Neutrophil (primary cell): ENCODE measurements around the gene LGALS3BP.

Experiments
- H3K27ac ChIP-seq: fragments of 200-600 bp; sonication (generic); 2 replicates; pipeline ENCODE4 v1.5.1; 2016; ENCODE audit warnings: mild to moderate bottlenecking, moderate library complexity
- H3K27me3 ChIP-seq: fragments of 200-600 bp; sonication (generic); 2 replicates; pipeline ENCODE4 v1.6.0; 2016; ENCODE audit warnings: mild to moderate bottlenecking
- H3K36me3 ChIP-seq: fragments of 200-600 bp; sonication (generic); 2 replicates; pipeline ENCODE4 v1.5.1; 2017
- H3K4me1 ChIP-seq, 2 experiments: fragments of 200-600 bp in 1 of 2; sonication (generic) in 1 of 2; 1 replicate in 1 of 2; 2 replicates in 1 of 2; pipeline versions ENCODE4 v1.5.1 to v1.6.1; 2013 to 2016; ENCODE audit warnings: low read depth in 1 of 2, low read length in 1 of 2, mild to moderate bottlenecking in 1 of 2, moderate library complexity in 1 of 2; ENCODE audit not compliant: control insufficient read depth in 1 of 2, insufficient read depth in 1 of 2
- H3K4me3 ChIP-seq, 2 experiments: fragments of 200-600 bp in 1 of 2; sonication (generic) in 1 of 2; 1 replicate in 1 of 2; 2 replicates in 1 of 2; pipeline ENCODE4 v1.5.1; 2013 to 2016; ENCODE audit warnings: low read depth in 1 of 2, low read length in 1 of 2, mild to moderate bottlenecking in 1 of 2, moderate library complexity in 1 of 2
- H3K9me3 ChIP-seq: fragments of 200-600 bp; sonication (generic); 2 replicates; pipeline ENCODE4 v1.5.1; 2016
- TF ChIP-seq, protein P1 (sequence below): fragments of 200-600 bp; sonication (generic); IDR thresholded peaks from 2 replicates; pipeline ENCODE4 v1.5.1; 2016; ENCODE audit warnings: antibody characterized with exemption

The LGALS3BP gene

DNA sequence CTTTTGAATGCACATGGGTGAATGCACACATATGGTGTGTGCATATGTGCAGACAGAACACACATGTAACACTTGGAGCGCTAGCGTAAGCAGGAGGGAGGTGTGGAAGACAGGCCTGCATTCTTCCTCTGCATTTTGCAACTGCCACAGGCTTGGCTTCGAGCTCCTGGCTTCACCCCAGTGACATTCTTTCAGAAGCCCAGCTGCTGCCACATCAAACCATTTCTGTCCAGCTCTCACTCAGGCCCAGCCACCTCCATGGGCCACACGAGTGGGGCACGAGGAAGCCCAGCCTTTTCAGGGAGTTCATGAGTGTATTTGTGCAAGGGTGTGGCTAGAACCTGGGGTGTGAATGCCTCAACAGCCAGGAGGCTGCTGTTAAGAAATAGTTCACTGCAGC, 18.8 kb downstream of the LGALS3BP start:
- TF ChIP-seq, protein P1, sequence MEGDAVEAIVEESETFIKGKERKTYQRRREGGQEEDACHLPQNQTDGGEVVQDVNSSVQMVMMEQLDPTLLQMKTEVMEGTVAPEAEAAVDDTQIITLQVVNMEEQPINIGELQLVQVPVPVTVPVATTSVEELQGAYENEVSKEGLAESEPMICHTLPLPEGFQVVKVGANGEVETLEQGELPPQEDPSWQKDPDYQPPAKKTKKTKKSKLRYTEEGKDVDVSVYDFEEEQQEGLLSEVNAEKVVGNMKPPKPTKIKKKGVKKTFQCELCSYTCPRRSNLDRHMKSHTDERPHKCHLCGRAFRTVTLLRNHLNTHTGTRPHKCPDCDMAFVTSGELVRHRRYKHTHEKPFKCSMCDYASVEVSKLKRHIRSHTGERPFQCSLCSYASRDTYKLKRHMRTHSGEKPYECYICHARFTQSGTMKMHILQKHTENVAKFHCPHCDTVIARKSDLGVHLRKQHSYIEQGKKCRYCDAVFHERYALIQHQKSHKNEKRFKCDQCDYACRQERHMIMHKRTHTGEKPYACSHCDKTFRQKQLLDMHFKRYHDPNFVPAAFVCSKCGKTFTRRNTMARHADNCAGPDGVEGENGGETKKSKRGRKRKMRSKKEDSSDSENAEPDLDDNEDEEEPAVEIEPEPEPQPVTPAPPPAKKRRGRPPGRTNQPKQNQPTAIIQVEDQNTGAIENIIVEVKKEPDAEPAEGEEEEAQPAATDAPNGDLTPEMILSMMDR = no peak
- Histone ChIP-seq H3K27ac (no peak overlapping the region), H3K4me1 (peaks cover 0 to 3% of the 10 kb centered on the region in 2 experiments), H3K36me3 (no peaks in the 10 kb centered on the region), H3K27me3 (no peaks in the 10 kb centered on the region), H3K9me3 (no peaks in the 10 kb centered on the region), H3K4me3 (no peak overlapping the region)

DNA sequence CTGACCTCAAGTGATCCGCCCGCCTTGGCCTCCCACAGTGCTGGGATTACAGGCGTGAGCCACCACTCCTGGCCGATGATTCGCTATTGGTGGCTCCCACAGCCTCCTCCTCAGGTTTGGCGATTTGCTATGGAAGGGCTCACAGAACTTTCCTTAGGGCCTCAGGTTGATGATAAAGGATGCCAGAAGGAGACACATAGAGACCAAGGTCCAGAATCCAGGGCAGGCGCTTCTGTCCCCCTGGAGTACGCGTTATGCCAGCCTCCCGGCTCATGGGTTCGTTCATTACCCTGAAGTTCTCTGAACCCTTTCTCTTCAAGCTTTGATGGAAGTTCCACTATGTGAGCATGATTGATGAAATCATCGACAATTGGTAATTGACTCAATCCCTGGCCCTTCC, 19.9 kb downstream of the LGALS3BP start:
- no peaks in the 10 kb centered on the region for H3K9me3 ChIP-seq
- no peaks in the 10 kb centered on the region for H3K27me3 ChIP-seq
- TF ChIP-seq, protein P1 = no peak
- H3K4me1 ChIP-seq = peaks cover 0 to 3% of the 10 kb centered on the region in 2 experiments
- no peak overlapping the region for H3K4me3 ChIP-seq
- no peaks in the 10 kb centered on the region for H3K36me3 ChIP-seq
- no peak overlapping the region for H3K27ac ChIP-seq

DNA sequence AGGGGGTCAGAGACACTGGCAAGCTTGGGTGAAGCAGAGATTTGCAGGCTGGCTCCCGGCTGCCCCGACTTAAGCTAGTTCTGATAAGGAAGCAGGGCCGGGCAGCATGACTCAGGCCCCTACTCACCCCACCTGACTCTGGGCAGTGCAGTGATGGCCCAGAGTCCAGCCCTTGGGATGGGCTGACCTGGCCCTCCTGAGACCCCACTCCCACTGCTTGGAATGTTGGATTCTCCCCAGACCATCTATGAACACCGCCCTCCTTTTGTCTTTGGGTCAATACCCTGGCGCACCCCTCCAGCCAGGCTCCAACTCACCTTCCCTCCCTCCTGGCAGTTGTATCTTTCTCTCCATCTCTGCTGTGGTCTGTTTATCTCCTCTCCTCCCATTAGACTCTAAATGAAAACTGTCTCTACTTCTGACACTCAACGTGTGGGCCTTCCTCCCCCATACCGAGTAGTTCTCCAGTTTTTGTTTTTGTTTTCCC, 21.0 kb downstream of the LGALS3BP start:
- Histone ChIP-seq H3K4me3 (no peak overlapping the region), H3K4me1 (peaks cover 0 to 3% of the 10 kb centered on the region in 2 experiments), H3K27me3 (no peaks in the 10 kb centered on the region), H3K36me3 (no peaks in the 10 kb centered on the region), H3K27ac (no peak overlapping the region), H3K9me3 (no peaks in the 10 kb centered on the region)
- TF ChIP-seq, protein P1 = no peak

DNA sequence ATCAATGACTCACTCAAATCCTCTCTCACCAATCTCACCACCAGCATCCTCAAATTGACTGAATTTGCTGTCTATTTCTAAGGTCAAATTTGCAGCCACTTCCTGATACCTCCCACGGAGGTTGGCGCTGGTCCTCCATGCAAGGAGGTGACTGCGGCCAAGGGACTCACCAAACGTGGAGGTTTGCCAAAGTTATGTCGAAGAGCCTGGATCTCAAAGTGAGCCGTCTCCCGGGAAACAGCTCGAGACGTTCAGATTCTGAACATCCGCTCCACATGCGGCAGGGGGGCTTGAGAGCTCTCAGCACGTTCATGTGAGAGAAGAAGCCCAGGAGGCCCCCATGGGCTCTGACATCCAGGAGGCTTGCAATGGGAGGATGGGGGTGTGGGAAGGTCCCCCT, 22.6 kb downstream of the LGALS3BP start:
- no peak overlapping the region for H3K27ac ChIP-seq
- no peaks in the 10 kb centered on the region for H3K9me3 ChIP-seq
- no peaks in the 10 kb centered on the region for H3K36me3 ChIP-seq
- H3K27me3 ChIP-seq = no peaks in the 10 kb centered on the region
- H3K4me1 ChIP-seq = peaks cover 0 to 3% of the 10 kb centered on the region in 2 experiments
- TF ChIP-seq, protein P1 = no peak
- H3K4me3 ChIP-seq = no peak overlapping the region

DNA sequence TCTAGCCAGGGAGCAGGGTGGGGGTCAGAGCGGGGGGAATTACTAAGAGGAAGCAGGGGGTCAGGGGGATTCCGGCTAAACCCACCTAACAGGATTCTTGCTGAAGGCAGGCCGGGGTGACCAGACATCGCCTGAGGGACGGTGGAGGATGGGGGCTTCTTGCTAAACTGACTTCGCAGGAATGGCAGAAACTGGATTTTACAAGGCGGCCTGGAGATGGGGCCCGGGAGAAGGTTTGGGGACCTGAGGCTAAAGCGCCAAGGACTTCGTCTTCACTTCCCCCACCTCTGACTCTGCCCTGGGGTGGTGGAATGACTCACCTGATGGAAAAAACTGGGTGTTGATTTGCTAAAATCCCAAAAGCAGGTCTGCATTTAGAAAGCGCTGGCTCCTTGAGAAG, 23.5 kb downstream of the LGALS3BP start:
- H3K36me3 ChIP-seq = no peaks in the 10 kb centered on the region
- H3K4me1 ChIP-seq = peaks cover 0 to 3% of the 10 kb centered on the region in 2 experiments
- no peaks in the 10 kb centered on the region for H3K9me3 ChIP-seq
- TF ChIP-seq, protein P1 = no peak
- no peak overlapping the region for H3K4me3 ChIP-seq
- H3K27ac ChIP-seq = no peak overlapping the region
- no peaks in the 10 kb centered on the region for H3K27me3 ChIP-seq

DNA sequence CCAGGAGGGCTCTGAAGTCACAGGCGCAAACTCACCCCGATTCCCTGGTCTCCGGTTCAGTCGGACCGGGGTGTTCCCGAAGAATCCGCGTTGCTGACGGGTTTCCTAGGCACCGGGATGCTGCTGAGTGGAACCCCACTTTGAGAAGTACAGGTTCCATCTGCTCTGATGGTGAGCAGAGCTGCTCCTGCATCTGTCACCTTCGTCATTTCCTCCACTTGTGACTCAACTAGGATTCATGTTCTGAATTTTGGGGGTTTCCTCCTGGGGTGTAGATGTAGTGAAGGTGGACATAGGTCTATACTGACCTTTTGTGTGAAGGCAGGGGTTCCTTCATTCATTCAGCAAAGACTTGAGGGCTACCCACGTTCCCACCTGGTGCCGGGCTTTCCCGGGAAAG, 25.0 kb downstream of the LGALS3BP start:
- H3K36me3 ChIP-seq = no peaks in the 10 kb centered on the region
- H3K27me3 ChIP-seq = no peaks in the 10 kb centered on the region

More for the DNA sequence above, 25.0 kb downstream of the LGALS3BP start:
- H3K4me1 ChIP-seq = no peaks in the 10 kb centered on the region
- TF ChIP-seq, protein P1 = no peak
- no peaks in the 10 kb centered on the region for H3K9me3 ChIP-seq
- no peak overlapping the region for H3K27ac ChIP-seq
- H3K4me3 ChIP-seq = no peak overlapping the region
